SK-N-SH treated with all-trans-retinoic acid at 6 μM for 48 hours (cell line): Measurements from ENCODE around the gene SH3BP4.
A peak's percentile ranks its signal among the peaks of the same experiment; 100 is the strongest.

Experiments
- RARB ChIP-seq: fragments of 250-450 bp; sonication (Bioruptor Pico); IDR thresholded peaks from 2 replicates; pipeline ENCODE4 v1.8.0; 2021; ENCODE audit warnings: mild to moderate bottlenecking, moderate library complexity
- ZFP3 ChIP-seq: fragments of 250-450 bp; sonication (Bioruptor Pico); IDR thresholded peaks from 2 replicates; pipeline ENCODE4 v1.5.0; 2020; ENCODE audit warnings: mild to moderate bottlenecking, moderate library complexity
- ZNF565 ChIP-seq: fragments of 450-650 bp; formaldehyde crosslinking; conservative IDR thresholded peaks from 2 replicates; pipeline ENCODE4 v1.5.0; 2020; ENCODE audit warnings: low read depth, mild to moderate bottlenecking, moderate library complexity
- ZNF8 ChIP-seq: fragments of 450-650 bp; formaldehyde crosslinking; IDR thresholded peaks from 2 replicates; pipeline ENCODE4 v1.5.0; 2020; ENCODE audit warnings: mild to moderate bottlenecking, moderate library complexity
- TF ChIP-seq, protein P1 (sequence below): fragments of 250-450 bp; sonication (Bioruptor Pico); IDR thresholded peaks from 2 replicates; pipeline ENCODE4 v1.5.0; 2020; ENCODE audit warnings: mild to moderate bottlenecking, moderate library complexity
- TF ChIP-seq, protein P2 (sequence below): fragments of 250-450 bp; sonication (Bioruptor Pico); IDR thresholded peaks from 2 replicates; pipeline ENCODE4 v1.5.1; 2021; ENCODE audit warnings: mild to moderate bottlenecking, moderate library complexity
- TF ChIP-seq, protein P3 (sequence below): fragments of 250-450 bp; sonication (Bioruptor Pico); IDR thresholded peaks from 2 replicates; pipeline ENCODE4 v1.8.0; 2020; ENCODE audit warnings: mild to moderate bottlenecking, moderate library complexity, borderline replicate concordance
- TF ChIP-seq, protein P4 (sequence below): fragments of 250-450 bp; sonication (Bioruptor Pico); IDR thresholded peaks from 2 replicates; pipeline ENCODE4 v1.8.0; 2021; ENCODE audit warnings: low read depth, mild to moderate bottlenecking, moderate library complexity, borderline replicate concordance

DNA sequence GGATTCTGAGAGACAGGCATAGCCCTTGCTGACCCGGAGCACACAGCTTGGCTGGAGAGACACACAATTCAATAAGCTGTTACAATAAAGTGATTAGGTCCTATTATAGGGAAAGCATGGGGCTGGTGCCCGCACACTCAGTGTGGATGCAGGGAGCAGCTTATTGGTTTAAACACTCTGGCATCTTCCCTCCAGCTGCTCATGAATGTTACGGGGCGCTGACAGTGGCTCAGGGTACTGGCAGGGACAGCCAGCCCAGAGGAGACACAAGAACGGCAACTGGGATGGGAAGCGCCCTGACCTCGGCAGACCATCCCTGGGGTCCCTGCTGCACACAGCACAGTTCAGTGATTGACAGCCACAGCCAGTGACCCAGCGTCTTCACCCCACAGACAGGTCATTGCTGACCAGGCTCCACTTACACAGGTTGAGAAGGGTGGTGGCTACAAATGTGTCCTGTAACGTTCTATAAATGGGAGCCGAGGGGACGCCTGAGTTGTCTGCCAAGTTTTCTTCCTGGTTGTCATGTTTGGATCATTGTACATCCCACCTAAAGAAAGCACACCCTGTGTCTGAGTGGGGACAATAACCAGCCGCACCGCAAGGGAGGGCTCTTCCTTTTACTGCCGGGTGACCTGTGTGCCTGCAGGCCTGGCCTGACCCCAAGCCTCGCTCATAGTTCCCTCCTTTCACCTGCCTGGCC is 60.3 kb downstream of the SH3BP4 start:
- no peak for TF ChIP-seq ZFP3 (CRISPR knock-in tag)
- TF ChIP-seq, protein P1, sequence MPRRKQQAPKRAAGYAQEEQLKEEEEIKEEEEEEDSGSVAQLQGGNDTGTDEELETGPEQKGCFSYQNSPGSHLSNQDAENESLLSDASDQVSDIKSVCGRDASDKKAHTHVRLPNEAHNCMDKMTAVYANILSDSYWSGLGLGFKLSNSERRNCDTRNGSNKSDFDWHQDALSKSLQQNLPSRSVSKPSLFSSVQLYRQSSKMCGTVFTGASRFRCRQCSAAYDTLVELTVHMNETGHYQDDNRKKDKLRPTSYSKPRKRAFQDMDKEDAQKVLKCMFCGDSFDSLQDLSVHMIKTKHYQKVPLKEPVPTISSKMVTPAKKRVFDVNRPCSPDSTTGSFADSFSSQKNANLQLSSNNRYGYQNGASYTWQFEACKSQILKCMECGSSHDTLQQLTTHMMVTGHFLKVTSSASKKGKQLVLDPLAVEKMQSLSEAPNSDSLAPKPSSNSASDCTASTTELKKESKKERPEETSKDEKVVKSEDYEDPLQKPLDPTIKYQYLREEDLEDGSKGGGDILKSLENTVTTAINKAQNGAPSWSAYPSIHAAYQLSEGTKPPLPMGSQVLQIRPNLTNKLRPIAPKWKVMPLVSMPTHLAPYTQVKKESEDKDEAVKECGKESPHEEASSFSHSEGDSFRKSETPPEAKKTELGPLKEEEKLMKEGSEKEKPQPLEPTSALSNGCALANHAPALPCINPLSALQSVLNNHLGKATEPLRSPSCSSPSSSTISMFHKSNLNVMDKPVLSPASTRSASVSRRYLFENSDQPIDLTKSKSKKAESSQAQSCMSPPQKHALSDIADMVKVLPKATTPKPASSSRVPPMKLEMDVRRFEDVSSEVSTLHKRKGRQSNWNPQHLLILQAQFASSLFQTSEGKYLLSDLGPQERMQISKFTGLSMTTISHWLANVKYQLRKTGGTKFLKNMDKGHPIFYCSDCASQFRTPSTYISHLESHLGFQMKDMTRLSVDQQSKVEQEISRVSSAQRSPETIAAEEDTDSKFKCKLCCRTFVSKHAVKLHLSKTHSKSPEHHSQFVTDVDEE (CRISPR knock-in tag), result peak; percentile 34; the same call in 1 of the 2 replicates
- no peak for TF ChIP-seq RARB
- TF ChIP-seq, protein P2, sequence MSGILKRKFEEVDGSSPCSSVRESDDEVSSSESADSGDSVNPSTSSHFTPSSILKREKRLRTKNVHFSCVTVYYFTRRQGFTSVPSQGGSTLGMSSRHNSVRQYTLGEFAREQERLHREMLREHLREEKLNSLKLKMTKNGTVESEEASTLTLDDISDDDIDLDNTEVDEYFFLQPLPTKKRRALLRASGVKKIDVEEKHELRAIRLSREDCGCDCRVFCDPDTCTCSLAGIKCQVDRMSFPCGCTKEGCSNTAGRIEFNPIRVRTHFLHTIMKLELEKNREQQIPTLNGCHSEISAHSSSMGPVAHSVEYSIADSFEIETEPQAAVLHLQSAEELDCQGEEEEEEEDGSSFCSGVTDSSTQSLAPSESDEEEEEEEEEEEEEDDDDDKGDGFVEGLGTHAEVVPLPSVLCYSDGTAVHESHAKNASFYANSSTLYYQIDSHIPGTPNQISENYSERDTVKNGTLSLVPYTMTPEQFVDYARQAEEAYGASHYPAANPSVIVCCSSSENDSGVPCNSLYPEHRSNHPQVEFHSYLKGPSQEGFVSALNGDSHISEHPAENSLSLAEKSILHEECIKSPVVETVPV, result no peak
- TF ChIP-seq, protein P3, sequence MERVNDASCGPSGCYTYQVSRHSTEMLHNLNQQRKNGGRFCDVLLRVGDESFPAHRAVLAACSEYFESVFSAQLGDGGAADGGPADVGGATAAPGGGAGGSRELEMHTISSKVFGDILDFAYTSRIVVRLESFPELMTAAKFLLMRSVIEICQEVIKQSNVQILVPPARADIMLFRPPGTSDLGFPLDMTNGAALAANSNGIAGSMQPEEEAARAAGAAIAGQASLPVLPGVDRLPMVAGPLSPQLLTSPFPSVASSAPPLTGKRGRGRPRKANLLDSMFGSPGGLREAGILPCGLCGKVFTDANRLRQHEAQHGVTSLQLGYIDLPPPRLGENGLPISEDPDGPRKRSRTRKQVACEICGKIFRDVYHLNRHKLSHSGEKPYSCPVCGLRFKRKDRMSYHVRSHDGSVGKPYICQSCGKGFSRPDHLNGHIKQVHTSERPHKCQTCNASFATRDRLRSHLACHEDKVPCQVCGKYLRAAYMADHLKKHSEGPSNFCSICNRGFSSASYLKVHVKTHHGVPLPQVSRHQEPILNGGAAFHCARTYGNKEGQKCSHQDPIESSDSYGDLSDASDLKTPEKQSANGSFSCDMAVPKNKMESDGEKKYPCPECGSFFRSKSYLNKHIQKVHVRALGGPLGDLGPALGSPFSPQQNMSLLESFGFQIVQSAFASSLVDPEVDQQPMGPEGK (CRISPR knock-in tag), result no peak
- no peak for TF ChIP-seq ZNF8 (CRISPR knock-in tag)
- TF ChIP-seq, protein P4, sequence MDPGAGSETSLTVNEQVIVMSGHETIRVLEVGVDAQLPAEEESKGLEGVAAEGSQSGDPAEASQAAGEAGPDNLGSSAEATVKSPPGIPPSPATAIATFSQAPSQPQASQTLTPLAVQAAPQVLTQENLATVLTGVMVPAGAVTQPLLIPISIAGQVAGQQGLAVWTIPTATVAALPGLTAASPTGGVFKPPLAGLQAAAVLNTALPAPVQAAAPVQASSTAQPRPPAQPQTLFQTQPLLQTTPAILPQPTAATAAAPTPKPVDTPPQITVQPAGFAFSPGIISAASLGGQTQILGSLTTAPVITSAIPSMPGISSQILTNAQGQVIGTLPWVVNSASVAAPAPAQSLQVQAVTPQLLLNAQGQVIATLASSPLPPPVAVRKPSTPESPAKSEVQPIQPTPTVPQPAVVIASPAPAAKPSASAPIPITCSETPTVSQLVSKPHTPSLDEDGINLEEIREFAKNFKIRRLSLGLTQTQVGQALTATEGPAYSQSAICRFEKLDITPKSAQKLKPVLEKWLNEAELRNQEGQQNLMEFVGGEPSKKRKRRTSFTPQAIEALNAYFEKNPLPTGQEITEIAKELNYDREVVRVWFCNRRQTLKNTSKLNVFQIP (CRISPR knock-in tag), result no peak
- TF ChIP-seq ZNF565, result no peak
